Epithelial cell of esophagus (primary cell): ENCODE results near the gene SMTNL1.

Source experiments
- DNase-seq: peaks from one replicate; pipeline ENCODE4 v3.0.0; 2010; ENCODE audit warnings: low read depth
- H3K4me3 ChIP-seq: 2 replicates; pipeline ENCODE4 v1.5.1; 2011; ENCODE audit warnings: mild to moderate bottlenecking, low read length, control low read depth
- TF ChIP-seq, protein P1 (sequence below): IDR thresholded peaks from 2 replicates; pipeline ENCODE4 v1.5.1; 2011; ENCODE audit warnings: low read depth, mild to moderate bottlenecking, low read length, control low read depth, inconsistent platforms; ENCODE audit not compliant: insufficient read depth; ENCODE audit errors: missing control alignments

SMTNL1 gene, protein sequence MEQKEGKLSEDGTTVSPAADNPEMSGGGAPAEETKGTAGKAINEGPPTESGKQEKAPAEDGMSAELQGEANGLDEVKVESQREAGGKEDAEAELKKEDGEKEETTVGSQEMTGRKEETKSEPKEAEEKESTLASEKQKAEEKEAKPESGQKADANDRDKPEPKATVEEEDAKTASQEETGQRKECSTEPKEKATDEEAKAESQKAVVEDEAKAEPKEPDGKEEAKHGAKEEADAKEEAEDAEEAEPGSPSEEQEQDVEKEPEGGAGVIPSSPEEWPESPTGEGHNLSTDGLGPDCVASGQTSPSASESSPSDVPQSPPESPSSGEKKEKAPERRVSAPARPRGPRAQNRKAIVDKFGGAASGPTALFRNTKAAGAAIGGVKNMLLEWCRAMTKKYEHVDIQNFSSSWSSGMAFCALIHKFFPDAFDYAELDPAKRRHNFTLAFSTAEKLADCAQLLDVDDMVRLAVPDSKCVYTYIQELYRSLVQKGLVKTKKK

DNA sequence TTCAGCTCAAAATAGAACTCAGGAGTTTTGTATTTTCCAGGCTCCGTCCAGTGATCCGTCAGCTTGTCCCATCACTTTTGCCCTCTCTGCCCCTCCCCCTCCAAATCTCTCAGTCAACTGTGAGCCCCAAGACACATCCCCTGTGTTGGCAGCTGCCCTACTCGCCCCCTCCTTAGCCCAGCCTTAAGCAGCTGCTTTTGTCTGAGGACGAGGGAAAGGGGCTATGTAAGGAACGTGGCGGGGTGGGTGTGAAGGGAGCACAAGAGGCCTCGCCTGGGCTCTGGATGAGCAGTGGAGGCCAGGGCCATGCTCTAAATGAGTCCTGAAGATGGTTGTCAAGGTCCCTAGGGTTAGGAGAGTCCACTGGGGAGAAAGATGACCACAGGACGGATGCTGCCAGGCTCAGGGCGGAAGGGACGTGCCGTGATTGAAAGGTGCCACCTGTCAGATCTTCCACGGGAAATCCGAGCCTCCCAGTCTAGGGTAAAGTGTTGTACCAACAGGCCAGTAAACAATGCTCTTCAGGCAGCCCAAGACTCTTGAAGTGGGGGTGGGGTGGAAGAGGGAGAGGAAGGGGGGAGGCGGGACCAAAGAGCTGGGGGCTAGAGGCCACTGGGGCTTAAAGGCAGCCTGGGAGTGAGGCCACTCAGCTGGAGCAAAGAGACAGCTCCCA lies at the start of gene SMTNL1:
Gene SMTNL1 (plus strand): TSS at position 649 of the 673 bp plus-strand sequence. CDS start 5,048 bp downstream, outside the sequence.
- no peak within 1 kb of the TSS for H3K4me3 ChIP-seq
- no peak for DNase-seq
- TF ChIP-seq, protein P1, sequence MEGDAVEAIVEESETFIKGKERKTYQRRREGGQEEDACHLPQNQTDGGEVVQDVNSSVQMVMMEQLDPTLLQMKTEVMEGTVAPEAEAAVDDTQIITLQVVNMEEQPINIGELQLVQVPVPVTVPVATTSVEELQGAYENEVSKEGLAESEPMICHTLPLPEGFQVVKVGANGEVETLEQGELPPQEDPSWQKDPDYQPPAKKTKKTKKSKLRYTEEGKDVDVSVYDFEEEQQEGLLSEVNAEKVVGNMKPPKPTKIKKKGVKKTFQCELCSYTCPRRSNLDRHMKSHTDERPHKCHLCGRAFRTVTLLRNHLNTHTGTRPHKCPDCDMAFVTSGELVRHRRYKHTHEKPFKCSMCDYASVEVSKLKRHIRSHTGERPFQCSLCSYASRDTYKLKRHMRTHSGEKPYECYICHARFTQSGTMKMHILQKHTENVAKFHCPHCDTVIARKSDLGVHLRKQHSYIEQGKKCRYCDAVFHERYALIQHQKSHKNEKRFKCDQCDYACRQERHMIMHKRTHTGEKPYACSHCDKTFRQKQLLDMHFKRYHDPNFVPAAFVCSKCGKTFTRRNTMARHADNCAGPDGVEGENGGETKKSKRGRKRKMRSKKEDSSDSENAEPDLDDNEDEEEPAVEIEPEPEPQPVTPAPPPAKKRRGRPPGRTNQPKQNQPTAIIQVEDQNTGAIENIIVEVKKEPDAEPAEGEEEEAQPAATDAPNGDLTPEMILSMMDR = no peak

DNA sequence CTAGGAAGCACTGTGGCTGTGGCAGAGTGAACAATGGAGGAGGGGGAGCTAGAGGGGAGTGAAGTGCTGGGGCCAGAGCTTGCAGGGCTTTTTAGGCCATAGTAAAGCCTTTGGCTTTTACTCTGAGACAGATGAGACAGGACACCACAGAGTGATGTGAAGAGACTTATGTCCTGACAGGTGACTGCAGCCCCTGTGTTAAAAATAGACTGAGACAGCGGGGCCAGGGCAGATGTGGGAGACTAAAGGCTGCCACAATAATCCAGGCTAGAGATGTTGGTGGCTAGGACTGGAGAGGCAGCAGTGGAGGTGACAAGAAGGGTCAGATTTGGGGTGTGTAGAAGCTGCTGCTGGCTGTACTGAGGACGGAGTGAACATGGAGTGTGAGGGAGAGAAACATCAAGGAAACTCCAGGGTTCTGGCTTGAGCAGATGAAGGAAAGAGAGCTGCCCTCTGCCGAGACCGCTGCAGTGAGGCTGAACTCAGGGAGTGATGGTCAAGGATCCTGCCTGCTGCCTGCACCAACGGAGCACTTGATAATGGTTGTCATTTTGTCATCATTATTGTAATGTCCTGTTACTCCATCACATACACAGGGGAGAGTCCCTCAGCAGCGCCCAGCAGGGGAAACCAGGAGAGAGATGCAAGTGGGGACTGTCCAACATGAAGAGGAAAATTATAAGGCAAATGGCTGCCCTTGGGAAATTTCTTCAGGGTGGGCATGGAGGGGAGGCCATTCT lies 49.3 kb upstream of the SMTNL1 start:
- TF ChIP-seq, protein P1 = no peak
- no peak for DNase-seq
- H3K4me3 ChIP-seq = no peak overlapping the region

DNA sequence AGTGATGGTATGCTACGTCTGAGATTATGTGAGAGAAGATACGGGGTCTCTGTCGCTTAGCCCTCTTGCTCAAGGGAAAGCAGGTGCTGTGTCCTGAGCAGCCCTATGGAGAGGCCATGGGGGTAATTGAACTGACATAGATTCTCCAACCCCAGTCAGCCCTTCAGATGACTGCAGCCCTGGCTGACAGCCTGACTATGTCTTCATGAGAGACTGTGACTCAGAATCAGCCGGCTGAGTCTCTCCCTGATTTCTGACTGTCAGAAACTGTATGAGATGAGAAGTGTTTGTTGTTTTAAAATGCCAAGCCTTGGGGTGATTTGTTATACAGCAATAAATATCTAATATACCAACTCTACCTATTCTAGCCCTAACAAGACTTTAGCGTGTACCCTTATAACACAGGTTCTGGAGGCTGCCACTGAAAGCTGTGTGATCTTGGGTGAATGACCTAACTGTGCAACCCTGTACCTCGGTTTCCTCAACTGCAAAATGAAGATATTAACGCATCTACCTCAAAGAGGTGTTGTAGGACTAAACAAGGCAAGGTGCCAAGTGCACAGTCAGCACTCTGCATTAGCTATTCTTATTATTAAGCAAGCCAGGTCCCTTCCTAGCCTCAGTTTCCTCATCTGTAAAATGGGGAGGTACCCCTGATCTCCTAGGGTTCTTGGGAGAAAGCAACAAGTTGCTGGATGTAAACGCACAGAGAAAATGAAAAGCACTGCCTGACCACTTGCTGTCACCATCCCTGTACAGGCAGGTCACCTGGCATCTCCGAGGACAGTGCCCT lies 46.7 kb upstream of the SMTNL1 start:
- peak; percentile 76 for DNase-seq
- no peak overlapping the region for H3K4me3 ChIP-seq
- TF ChIP-seq, protein P1 = no peak

DNA sequence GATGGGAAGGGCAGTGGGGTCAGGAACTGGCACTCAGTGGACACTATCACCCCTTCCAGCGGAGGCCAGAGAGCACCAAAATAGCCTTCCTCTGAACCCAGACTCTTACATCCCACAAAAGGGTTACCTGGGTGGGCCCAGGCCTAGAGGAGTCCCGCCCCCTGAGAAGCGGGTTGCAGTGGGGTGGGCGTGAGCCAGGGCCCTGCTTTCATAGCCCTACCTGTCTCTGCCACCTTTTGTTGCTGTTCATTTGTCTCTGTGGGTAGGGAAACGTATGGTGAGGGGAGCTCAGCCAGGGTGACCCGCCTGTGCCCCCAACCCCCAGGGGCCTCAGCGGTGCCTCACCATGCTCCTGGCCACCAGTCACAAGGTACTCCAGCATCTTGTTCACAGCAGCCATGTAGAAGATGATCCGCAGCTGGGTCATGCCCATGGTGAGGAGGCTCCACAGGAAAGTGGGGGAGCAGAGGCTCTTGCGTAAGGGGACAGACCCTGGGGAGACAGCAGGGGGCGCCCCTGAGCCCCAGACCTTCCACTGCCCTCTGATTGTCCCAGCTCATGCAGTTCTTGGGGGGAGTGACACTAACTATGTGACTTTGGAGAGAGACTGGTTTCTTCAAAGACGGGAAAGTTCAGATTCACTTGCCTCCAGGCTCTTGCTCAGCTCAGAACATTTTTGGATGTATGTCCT lies 45.9 kb upstream of the SMTNL1 start:
- TF ChIP-seq, protein P1 = peak; percentile 48
- peak; percentile 26 for DNase-seq
- H3K4me3 ChIP-seq = no peak overlapping the region

DNA sequence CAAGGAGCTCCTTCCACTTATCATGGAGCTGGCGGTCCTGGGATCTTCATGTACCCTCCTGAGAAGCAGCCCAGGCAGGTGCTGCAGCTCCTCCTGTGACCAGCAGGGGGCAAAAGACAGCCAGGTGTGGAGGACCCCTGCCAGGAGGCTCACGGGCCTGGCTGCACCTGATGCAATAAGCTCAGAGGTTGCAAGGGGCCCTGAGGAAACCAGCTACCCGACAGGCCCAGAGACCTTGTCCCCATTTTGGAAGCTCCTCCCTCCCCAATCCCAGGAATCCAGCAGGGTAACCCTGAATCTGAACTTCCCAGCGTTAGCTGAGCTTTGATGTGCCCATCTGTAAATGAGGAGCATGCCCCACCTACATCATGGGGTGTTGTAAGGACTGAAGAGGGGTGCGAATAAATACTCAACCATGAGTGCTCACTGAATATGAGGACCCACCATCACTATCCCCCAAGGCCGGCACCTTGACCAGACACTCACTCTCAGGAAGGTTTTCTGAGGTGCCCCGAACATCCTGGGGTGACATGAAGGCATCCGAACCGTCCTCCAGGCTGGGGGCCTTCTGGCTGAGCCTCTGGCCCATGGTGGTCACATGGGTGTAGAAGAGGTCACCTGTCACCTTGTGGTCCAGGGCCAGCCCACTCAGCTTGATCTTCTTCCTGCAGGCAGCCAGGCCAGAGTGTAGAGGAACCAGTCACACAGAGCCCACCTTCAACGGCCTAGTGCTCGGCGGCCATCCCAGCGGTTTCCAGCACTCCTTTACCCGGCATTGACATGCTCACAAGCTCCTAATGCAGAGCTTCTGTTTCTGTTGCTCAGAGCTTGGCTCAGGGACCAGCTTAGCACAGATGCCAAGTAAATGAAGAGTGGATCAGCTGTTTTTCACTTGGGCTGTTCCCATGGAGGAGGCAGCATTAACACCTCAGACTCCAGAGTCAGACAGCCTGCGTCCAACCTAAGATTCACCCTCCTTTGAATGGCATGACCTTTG lies 43.6 kb upstream of the SMTNL1 start:
- TF ChIP-seq, protein P1 = peak; percentile 92
- no peak overlapping the region for H3K4me3 ChIP-seq
- DNase-seq = peak; percentile 73
